Heart right ventricle (tissue), 16 donors: ENCODE results near the gene RHBG. TPM values are rescaled to one million over a fixed set of nuclear protein-coding genes. Genes with fewer than 3 reads are reported as not detected.
A peak's percentile ranks its signal among the peaks of the same experiment; 100 is the strongest.

ENCODE experiments used
- ATAC-seq, 8 donors: fragments of 200-7000 bp; cut with Tn5 transposase; one replicate each; pipeline ENCODE4 v1.9.1; 2020; ENCODE audit warnings: mild to moderate bottlenecking in 8 of 8, moderate library complexity in 8 of 8, moderate number of reproducible peaks in 1 of 8
- DNase-seq, 2 donors: peaks; one replicate each; pipeline ENCODE4 v3.0.0-alpha.2; 2020
- H3K27ac ChIP-seq, 10 donors: fragments of 200-600 bp; sonication (generic) in 2 of 10; one replicate each; pipeline versions ENCODE4 v1.5.0 to v1.8.0; 2020 to 2022; ENCODE audit warnings: mild to moderate bottlenecking in 3 of 10
- H3K27me3 ChIP-seq, 7 donors: fragments of 200-600 bp; one replicate each; pipeline ENCODE4 v1.8.0; 2021 to 2022; ENCODE audit warnings: mild to moderate bottlenecking in 2 of 7
- H3K36me3 ChIP-seq, 9 donors: fragments of 200-600 bp; sonication (generic) in 1 of 9; one replicate each; pipeline versions ENCODE4 v1.5.0 to v1.8.0; 2020 to 2022; ENCODE audit warnings: mild to moderate bottlenecking in 2 of 9
- H3K4me1 ChIP-seq, 9 donors: fragments of 200-600 bp; sonication (generic) in 1 of 9; one replicate each; pipeline versions ENCODE4 v1.5.0 to v1.8.0; 2020 to 2022; ENCODE audit warnings: mild to moderate bottlenecking in 4 of 9
- H3K4me3 ChIP-seq, 10 donors: fragments of 200-600 bp; sonication (generic) in 2 of 10; one replicate each; pipeline versions ENCODE4 v1.5.0 to v1.8.0; 2020 to 2022; ENCODE audit warnings: mild to moderate bottlenecking in 7 of 10, moderate library complexity in 2 of 10
- H3K9me3 ChIP-seq, 11 donors: fragments of 200-600 bp in 10 of 11; sonication (generic) in 2 of 11; one replicate each; pipeline versions ENCODE4 v1.5.0 to v1.8.0; 2013 to 2022; ENCODE audit warnings: mild to moderate bottlenecking in 2 of 11, control low read depth in 1 of 11, moderate library complexity in 1 of 11
- WGBS, 2 donors: extraction: QIAGEN DNeasy Blood & Tissue Kit; methylation state at CpG; one replicate each; pipeline ENCODE4 v1.1.7; 2013; ENCODE audit warnings: inconsistent platforms in 1 of 2; 5-methylcytosine and 5-hydroxymethylcytosine counted together
- intact Hi-C, 10 donors: fragments of 100-400 bp; cut with DNase I; formaldehyde crosslinking; loops; one replicate each; pipeline versions ENCODE4 v1.11.1 to v1.14.2; 2022
- polyA plus RNA-seq, 2 donors: library from polyadenylated mRNA; stranded (reverse); fragments of 200-250 nt; gene quantifications; one replicate each; pipeline ENCODE4 v1.2.3, GENCODE V29; 2013
- total RNA-seq, 10 donors: library from RNA; stranded (reverse); fragmentation: NEBNext Ultra II Directional in 3 of 10; extraction: Animal tissue kit (Norgen Biotek cat#: 25700) in 3 of 10; gene quantifications; one replicate each; pipeline versions ENCODE4 v1.2.1 to v1.2.4, GENCODE V29; 2021 to 2023
- TF ChIP-seq, protein P1 (sequence below), 9 donors: fragments of 200-600 bp; sonication (generic) in 2 of 9; IDR thresholded peaks; one replicate each; pipeline versions ENCODE4 v1.5.0 to v1.8.0; 2021 to 2022; ENCODE audit warnings: antibody characterized with exemption in 9 of 9, mild to moderate bottlenecking in 5 of 9, moderate library complexity in 1 of 9
- donor health status: Arrhythmogenic right ventricular cardiomyopathy.
- donor health status: ischemic (EF 13 %, LVEDD 7.1; RV severe dilation, severe dysfunction).
- donor health status: healthy with polysubstance abuse.
- donor health status: DM: no; HTN: yes; CAD: no.
- donor health status: DM: no; HTN: no; CAD: no.
- donor health status: ischemic (EF 25% LVEDD 6.9; RV normal size, moderate dysfunction).
- donor health status: ischemic (EF 25% LVEDD 5.7; RV mildly dilated, moderate dysfunction).
- donor health status: healthy.
- donor health status: DM: yes; HTN: yes; CAD: no.
- donor health status: Ischemic cardiomyopathy.
- donor health status: ischemic (EF 35%, LVEDD 5.7; RV mildly dilated, moderate dysfunction).
- donor health status: nonischemic (EF 11% LVEDD 7.7; RV severe dilation, severe dysfunction).
- donor health status: DM: yes; HTN: yes; CAD: no.
- donor health status: PGD.
- donor health status: ischemic (EF 29% LVEDD 5.4; RV normal size, mild dysfunction).
- donor health status: nonischemic (EF 23%, LVEDD 6.1; RV moderate dilation, normal function).

The RHBG gene
- total and polyA plus RNA-seq, 12 donors: not detected

DNA sequence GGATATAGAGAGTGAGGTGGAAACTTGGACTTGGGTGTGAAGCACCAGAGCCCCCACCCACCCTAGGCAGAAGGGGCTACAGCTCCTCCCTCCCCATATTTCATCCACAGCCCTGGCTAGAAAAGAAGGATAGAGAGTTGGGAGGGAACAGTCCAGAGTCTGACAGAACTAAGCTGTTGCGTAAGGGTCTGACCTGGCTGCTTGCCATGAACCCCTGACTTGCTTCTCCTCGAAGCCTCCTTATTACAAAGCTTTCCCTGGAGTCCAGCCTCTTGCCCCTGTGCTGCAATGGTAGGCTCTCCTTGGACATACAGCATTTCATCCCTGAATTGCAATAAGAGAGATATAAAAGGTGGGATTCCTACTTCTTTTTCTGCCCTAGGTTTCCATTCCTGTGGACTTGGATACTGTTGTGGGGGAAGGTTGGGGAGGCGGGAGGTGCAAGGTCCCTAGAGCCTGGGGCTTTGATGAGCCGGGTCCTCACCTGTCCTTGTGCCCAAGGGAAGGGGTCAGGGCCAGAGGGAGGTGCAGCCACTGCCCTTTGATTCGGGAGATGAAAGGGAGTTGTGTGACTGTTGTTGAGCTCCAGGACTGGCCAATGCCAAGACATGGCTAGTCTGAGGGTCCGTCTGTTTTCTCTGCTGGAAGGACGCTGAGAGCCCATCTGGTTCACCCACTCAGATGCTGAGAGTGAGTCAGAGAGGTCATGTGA, 2.7 kb downstream of the RHBG start:
- peaks cover 0 to 22% (median 8%) of the 10 kb centered on the region in 9 donors for H3K4me1 ChIP-seq
- peaks cover 0 to 36% (median 32%) of the 10 kb centered on the region in 7 donors for H3K27me3 ChIP-seq
- no peaks in the 10 kb centered on the region for H3K9me3 ChIP-seq
- H3K27ac ChIP-seq: no peak overlapping the region
- DNase-seq (peak in 1 of 2 donors; percentile 43), ATAC-seq (no peak)
- 52 to 62% methylated on average over 7 of the region's 7 CpGs for WGBS, 2 donors
- TF ChIP-seq, protein P1, sequence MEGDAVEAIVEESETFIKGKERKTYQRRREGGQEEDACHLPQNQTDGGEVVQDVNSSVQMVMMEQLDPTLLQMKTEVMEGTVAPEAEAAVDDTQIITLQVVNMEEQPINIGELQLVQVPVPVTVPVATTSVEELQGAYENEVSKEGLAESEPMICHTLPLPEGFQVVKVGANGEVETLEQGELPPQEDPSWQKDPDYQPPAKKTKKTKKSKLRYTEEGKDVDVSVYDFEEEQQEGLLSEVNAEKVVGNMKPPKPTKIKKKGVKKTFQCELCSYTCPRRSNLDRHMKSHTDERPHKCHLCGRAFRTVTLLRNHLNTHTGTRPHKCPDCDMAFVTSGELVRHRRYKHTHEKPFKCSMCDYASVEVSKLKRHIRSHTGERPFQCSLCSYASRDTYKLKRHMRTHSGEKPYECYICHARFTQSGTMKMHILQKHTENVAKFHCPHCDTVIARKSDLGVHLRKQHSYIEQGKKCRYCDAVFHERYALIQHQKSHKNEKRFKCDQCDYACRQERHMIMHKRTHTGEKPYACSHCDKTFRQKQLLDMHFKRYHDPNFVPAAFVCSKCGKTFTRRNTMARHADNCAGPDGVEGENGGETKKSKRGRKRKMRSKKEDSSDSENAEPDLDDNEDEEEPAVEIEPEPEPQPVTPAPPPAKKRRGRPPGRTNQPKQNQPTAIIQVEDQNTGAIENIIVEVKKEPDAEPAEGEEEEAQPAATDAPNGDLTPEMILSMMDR (IDR thresholded peaks at IDR 0.05): no peak
- H3K4me3 ChIP-seq: no peak overlapping the region
- no peaks in the 10 kb centered on the region for H3K36me3 ChIP-seq
- intact Hi-C loops: no loop called here

DNA sequence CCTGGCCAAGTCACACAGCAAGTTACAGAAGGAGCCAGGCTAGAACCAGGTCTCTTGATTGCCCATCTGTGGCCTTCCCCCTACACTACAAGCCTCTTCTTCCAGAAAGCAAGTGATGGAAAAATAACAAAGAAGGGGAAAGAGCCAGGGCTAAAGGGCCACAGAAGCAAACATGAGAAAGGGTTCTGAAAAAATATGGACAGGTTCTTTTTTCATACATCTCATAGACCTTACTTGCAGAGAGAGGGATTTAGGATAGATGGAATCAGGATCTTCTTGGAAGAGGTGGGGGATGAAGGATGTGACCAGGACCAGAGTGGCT, 3.2 kb downstream of the RHBG start:
- ATAC-seq (no peak), DNase-seq (no peak)
- TF ChIP-seq, protein P1 (IDR thresholded peaks at IDR 0.05): no peak
- Histone ChIP-seq H3K4me3 (no peak overlapping the region), H3K4me1 (peaks cover 0 to 22% (median 8%) of the 10 kb centered on the region in 9 donors), H3K27ac (no peak overlapping the region), H3K9me3 (no peaks in the 10 kb centered on the region), H3K36me3 (no peaks in the 10 kb centered on the region), H3K27me3 (peaks cover 0 to 32% (median 30%) of the 10 kb centered on the region in 7 donors)
- intact Hi-C loops: no loop called here

DNA sequence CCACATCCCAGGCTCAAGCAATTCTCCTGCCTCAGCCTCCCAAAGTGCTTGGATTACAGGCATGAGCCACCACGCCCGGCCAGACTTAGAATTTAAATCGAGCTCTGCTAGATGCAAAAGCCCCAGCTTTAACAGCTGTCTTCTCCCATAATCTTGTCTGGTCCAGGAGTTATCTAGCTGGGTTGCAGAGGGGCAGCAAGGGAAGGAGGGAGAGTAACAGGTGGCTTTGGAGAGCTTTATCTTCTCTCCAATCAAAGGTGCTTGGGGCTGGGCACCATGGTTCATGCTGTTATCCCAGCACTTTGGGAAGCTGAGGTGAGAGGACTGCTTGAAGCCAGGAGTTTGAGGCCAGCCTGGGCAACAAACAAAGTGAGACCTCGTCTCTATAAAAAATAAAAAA, 3.9 kb downstream of the RHBG start:
- 75 to 89% methylated on average over 4 of the region's 4 CpGs for WGBS, 2 donors
- DNase-seq (no peak), ATAC-seq (no peak)
- H3K27me3 ChIP-seq: peaks cover 0 to 32% (median 27%) of the 10 kb centered on the region in 7 donors
- no peak overlapping the region for H3K27ac ChIP-seq
- intact Hi-C loops: no loop called here
- TF ChIP-seq, protein P1 (IDR thresholded peaks at IDR 0.05): no peak
- H3K36me3 ChIP-seq: no peaks in the 10 kb centered on the region
- H3K9me3 ChIP-seq: no peaks in the 10 kb centered on the region
- H3K4me1 ChIP-seq: peaks cover 0 to 22% (median 8%) of the 10 kb centered on the region in 9 donors
- no peak overlapping the region for H3K4me3 ChIP-seq

DNA sequence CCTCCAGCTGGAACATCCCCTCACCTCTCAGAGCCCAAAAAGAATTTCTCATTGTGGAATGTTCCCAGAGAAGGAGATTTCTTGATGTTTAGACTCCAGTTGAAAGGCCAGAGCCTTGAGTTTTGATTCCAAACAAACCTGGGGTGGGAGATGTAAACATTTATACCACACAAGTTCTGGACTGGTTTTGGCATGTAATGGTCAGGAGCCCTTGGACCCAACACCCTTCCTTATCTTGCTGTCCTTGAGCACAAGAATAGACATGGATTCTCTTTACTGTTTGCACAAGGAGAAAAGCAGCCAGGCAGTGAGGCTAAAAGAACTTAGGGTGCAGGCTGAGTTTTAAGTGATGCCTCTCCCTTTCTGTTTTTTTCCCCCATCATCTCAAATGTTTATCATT, 4.5 kb downstream of the RHBG start:
- intact Hi-C loops: no loop called here
- peaks cover 0 to 30% (median 24%) of the 10 kb centered on the region in 7 donors for H3K27me3 ChIP-seq
- no peak for ATAC-seq

More for the DNA sequence above, 4.5 kb downstream of the RHBG start:
- no peaks in the 10 kb centered on the region for H3K9me3 ChIP-seq
- H3K36me3 ChIP-seq: no peaks in the 10 kb centered on the region
- no peak overlapping the region for H3K27ac ChIP-seq
- no peak for DNase-seq
- H3K4me3 ChIP-seq: no peak overlapping the region
- H3K4me1 ChIP-seq: peaks cover 0 to 22% (median 8%) of the 10 kb centered on the region in 9 donors
- TF ChIP-seq, protein P1 (IDR thresholded peaks at IDR 0.05): no peak
